OCI-LY1 (cell line): ENCODE measurements around the gene KCNJ4.

Source experiments
- H2AFZ ChIP-seq: fragments of 200-600 bp; sonication (generic), shearing (Covaris generic); 2 replicates; pipeline ENCODE4 v1.6.0; 2014; ENCODE audit warnings: antibody characterized with exemption, mild to moderate bottlenecking, low read length
- H3F3A ChIP-seq: fragments of 200-600 bp; sonication (generic), shearing (Covaris generic); 2 replicates; pipeline ENCODE4 v1.6.0; 2014; ENCODE audit warnings: mild to moderate bottlenecking, antibody characterized with exemption, low read length, moderate library complexity; ENCODE audit not compliant: insufficient read depth
- H3K27ac ChIP-seq: fragments of 200-600 bp; sonication (generic); 2 replicates; pipeline ENCODE4 v1.5.1; 2014; ENCODE audit warnings: low read length, mixed run types, mild to moderate bottlenecking, low read depth; ENCODE audit not compliant: poor library complexity, severe bottlenecking
- H3K27me3 ChIP-seq: fragments of 200-600 bp; sonication (generic); 2 replicates; pipeline ENCODE4 v1.6.0; 2014; ENCODE audit warnings: antibody characterized with exemption, mild to moderate bottlenecking, low read length, moderate library complexity; ENCODE audit not compliant: insufficient read depth
- H3K36me3 ChIP-seq: fragments of 200-600 bp; sonication (generic); 2 replicates; pipeline ENCODE4 v1.6.1; 2014; ENCODE audit warnings: mild to moderate bottlenecking, antibody characterized with exemption, low read length, moderate library complexity, mixed read lengths; ENCODE audit not compliant: insufficient read depth
- H3K4me1 ChIP-seq: fragments of 200-600 bp; sonication (generic); 2 replicates; pipeline ENCODE4 v1.5.1; 2014; ENCODE audit warnings: mild to moderate bottlenecking, low read length, moderate library complexity; ENCODE audit not compliant: insufficient read depth, severe bottlenecking
- H3K4me2 ChIP-seq: fragments of 200-600 bp; sonication (generic), shearing (Covaris generic); 2 replicates; pipeline ENCODE4 v1.6.1; 2014; ENCODE audit warnings: low read length
- H3K4me3 ChIP-seq: fragments of 200-600 bp; sonication (generic); 2 replicates; pipeline ENCODE4 v1.5.1; 2014; ENCODE audit warnings: low read length, low read depth, mild to moderate bottlenecking, mixed read lengths; ENCODE audit not compliant: poor library complexity, severe bottlenecking
- H3K79me2 ChIP-seq: fragments of 200-600 bp; shearing (Covaris generic); 2 replicates; pipeline ENCODE4 v1.6.1; 2016; ENCODE audit warnings: mixed run types, low read length, mixed read lengths; ENCODE audit not compliant: insufficient read depth
- H3K9ac ChIP-seq: fragments of 200-600 bp; sonication (generic), shearing (Covaris generic); 2 replicates; pipeline ENCODE4 v1.6.1; 2014; ENCODE audit warnings: mild to moderate bottlenecking, low read length, mixed read lengths
- H3K9me2 ChIP-seq: fragments of 200-600 bp; sonication (generic), shearing (Covaris generic); 2 replicates; pipeline ENCODE4 v1.6.1; 2014; ENCODE audit warnings: low read depth, mild to moderate bottlenecking, low read length, mixed read lengths
- H3K9me3 ChIP-seq: fragments of 200-600 bp; shearing (Covaris generic); 2 replicates; pipeline ENCODE4 v1.6.1; 2014; ENCODE audit warnings: low read length, mixed read lengths
- H4K20me1 ChIP-seq: fragments of 200-600 bp; sonication (generic), shearing (Covaris generic); 2 replicates; pipeline ENCODE4 v1.6.0; 2016; ENCODE audit warnings: mild to moderate bottlenecking, low read length; ENCODE audit not compliant: insufficient read depth
- CTCF ChIP-seq: fragments of 200-600 bp; sonication (generic), shearing (Covaris generic); IDR thresholded peaks from 2 replicates; pipeline ENCODE4 v1.5.1; 2017; ENCODE audit warnings: mild to moderate bottlenecking, antibody characterized with exemption, low read length, moderate library complexity, mixed read lengths
- EZH2 ChIP-seq: fragments of 200-600 bp; sonication (generic), shearing (Covaris generic); IDR thresholded peaks from 2 replicates; pipeline ENCODE4 v1.8.0; 2017; ENCODE audit warnings: borderline replicate concordance, mixed run types, mild to moderate bottlenecking, antibody characterized with exemption, low read length, moderate library complexity, mixed read lengths

KCNJ4 gene

DNA sequence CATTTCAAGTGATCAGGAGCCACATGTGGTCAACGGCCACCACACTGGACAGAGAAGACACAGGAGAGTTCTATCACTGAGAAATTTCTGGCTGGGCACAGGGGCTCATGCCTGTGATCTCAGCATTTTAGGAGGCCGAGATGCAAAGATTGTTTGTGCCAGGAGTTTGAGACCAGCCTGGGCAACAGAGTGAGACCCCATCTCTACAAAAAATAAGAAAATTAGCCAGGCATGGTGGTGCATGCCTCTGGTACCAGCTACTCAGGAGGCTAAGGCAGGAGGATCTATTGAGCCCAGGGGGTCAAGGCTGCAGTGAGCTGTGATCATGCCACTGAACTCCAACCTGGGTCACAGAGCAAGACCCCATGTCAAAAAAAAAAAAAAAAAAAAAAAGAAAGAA, 26.3 kb downstream of the KCNJ4 start:
- Histone ChIP-seq H3K4me2 (no peak overlapping the region), H4K20me1 (no peaks in the 10 kb centered on the region), H3F3A (no peaks in the 10 kb centered on the region), H3K9me3 (no peaks in the 10 kb centered on the region), H3K4me1 (no peaks in the 10 kb centered on the region), H3K79me2 (no peaks in the 10 kb centered on the region), H3K4me3 (no peak overlapping the region), H2AFZ (no peak overlapping the region), H3K27me3 (no peaks in the 10 kb centered on the region), H3K36me3 (no peaks in the 10 kb centered on the region), H3K27ac (no peak overlapping the region), H3K9me2 (no peaks in the 10 kb centered on the region), H3K9ac (no peak overlapping the region)
- TF ChIP-seq CTCF (no peak), EZH2 (no peak)

DNA sequence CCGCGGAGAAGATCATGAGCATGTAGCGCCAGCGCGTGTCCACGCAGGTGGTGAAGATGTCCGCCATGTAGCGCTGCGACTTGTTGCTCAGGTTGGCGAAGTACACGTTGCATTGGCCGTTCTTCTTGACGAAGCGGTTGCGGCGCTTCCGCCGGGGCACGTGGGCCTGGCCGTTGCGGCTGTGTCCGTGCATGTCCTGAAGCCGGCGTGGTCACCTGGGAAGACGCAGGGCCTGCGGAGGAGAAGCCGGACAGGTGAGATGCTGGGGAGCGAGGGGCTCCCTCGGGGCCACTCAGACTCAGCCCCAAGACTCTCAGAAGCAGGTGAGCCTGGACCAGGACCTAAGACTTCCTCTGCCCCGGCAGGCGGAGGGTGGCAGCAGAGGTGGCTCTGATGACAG, 27.1 kb downstream of the KCNJ4 start:
- H3K27me3 ChIP-seq = no peaks in the 10 kb centered on the region
- H3K4me1 ChIP-seq = no peaks in the 10 kb centered on the region
- no peak for TF ChIP-seq CTCF
- no peak for TF ChIP-seq EZH2
- H3K4me2 ChIP-seq = no peak overlapping the region
- no peak overlapping the region for H3K27ac ChIP-seq
- H3F3A ChIP-seq = no peaks in the 10 kb centered on the region
- no peaks in the 10 kb centered on the region for H3K36me3 ChIP-seq
- H2AFZ ChIP-seq = no peak overlapping the region
- no peaks in the 10 kb centered on the region for H3K79me2 ChIP-seq
- no peak overlapping the region for H3K4me3 ChIP-seq
- H3K9me3 ChIP-seq = no peaks in the 10 kb centered on the region
- no peaks in the 10 kb centered on the region for H3K9me2 ChIP-seq
- no peaks in the 10 kb centered on the region for H4K20me1 ChIP-seq
- H3K9ac ChIP-seq = no peak overlapping the region

DNA sequence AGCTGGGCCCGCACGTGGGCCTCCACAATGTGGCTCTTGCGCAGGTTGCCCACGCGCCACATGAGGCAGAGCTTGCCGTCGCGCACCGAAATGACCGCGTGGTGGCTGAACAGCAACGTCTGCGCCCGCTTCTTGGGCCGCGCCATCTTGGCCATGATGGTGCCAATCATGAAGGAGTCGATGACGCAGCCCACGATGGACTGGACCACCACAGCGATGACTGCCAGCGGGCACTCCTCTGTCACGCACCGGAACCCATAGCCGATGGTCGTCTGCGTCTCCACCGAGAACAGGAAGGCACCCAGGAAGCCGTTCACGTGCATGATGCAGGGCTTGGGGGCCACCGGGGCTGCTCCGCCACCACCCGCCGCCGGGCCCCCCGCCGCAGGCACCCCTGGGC, 27.5 kb downstream of the KCNJ4 start:
- Histone ChIP-seq H3K79me2 (no peaks in the 10 kb centered on the region), H2AFZ (no peak overlapping the region), H4K20me1 (no peaks in the 10 kb centered on the region), H3K4me1 (no peaks in the 10 kb centered on the region), H3K9ac (no peak overlapping the region), H3K27ac (no peak overlapping the region), H3K4me3 (no peak overlapping the region), H3K36me3 (no peaks in the 10 kb centered on the region), H3K9me2 (no peaks in the 10 kb centered on the region), H3K4me2 (no peak overlapping the region), H3F3A (no peaks in the 10 kb centered on the region), H3K27me3 (no peaks in the 10 kb centered on the region), H3K9me3 (no peaks in the 10 kb centered on the region)
- TF ChIP-seq EZH2 (no peak), CTCF (no peak)
